Measurements from ENCODE around the gene ADK.

Gene ADK

DNA sequence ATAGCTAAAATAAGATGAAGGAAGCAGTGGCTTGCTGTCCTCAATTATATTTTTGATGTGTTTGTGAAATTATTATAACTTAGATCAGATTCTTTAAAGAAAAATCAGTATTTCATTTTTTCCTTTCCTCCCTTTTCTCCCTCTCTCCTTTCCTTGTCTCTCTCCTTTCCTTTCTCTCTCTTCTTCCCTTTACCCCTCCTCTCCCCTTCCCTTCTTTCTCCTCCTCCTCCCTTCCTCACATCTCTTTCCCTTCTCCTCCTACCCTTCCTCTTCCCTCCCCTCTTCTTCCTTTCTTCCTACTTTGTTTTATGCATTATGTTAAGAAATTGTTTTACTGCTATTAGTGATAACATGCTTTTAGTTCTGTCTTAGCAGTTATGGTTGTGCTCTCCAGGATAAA is 171.5 kb downstream of the ADK start:
- peaks cover 7% of the 10 kb centered on the region; the same call in 1 of the 2 replicates for H3K9me3 ChIP-seq (ENCODE audit: insufficient read depth, low read depth, low read length)
- no peaks in the 10 kb centered on the region for H3F3A ChIP-seq (ENCODE audit: low read depth)
- no peaks in the 10 kb centered on the region for H3K4me1 ChIP-seq (ENCODE audit: insufficient read depth, low read length, poor library complexity, severe bottlenecking)
- no peak overlapping the region for H3K4me2 ChIP-seq (ENCODE audit: low read depth, low read length, poor library complexity, severe bottlenecking)
- no peak overlapping the region for H3K4me3 ChIP-seq (ENCODE audit: low read length, poor library complexity, severe bottlenecking)
- no peak for TF ChIP-seq EZH2phosphoT487 (IDR thresholded peaks at IDR 0.05; ENCODE audit: borderline replicate concordance)
- TF ChIP-seq, protein P1, sequence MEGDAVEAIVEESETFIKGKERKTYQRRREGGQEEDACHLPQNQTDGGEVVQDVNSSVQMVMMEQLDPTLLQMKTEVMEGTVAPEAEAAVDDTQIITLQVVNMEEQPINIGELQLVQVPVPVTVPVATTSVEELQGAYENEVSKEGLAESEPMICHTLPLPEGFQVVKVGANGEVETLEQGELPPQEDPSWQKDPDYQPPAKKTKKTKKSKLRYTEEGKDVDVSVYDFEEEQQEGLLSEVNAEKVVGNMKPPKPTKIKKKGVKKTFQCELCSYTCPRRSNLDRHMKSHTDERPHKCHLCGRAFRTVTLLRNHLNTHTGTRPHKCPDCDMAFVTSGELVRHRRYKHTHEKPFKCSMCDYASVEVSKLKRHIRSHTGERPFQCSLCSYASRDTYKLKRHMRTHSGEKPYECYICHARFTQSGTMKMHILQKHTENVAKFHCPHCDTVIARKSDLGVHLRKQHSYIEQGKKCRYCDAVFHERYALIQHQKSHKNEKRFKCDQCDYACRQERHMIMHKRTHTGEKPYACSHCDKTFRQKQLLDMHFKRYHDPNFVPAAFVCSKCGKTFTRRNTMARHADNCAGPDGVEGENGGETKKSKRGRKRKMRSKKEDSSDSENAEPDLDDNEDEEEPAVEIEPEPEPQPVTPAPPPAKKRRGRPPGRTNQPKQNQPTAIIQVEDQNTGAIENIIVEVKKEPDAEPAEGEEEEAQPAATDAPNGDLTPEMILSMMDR (conservative IDR thresholded peaks at IDR 0.05; ENCODE audit: low read length), result no peak
- H3K27me3 ChIP-seq (ENCODE audit: insufficient read depth, low read length, poor library complexity, severe bottlenecking), result no peaks in the 10 kb centered on the region
- H3K79me2 ChIP-seq (ENCODE audit: insufficient read depth, low read length), result peaks cover 4% of the 10 kb centered on the region; the same call in 1 of the 2 replicates
- H3K9ac ChIP-seq (ENCODE audit: low read depth, low read length, poor library complexity, severe bottlenecking), result no peak overlapping the region
- no peaks in the 10 kb centered on the region for H4K20me1 ChIP-seq (ENCODE audit: insufficient read depth, low read length, poor library complexity, severe bottlenecking)
- H3K9me2 ChIP-seq (replicated peaks; ENCODE audit: low read depth, low read length), result no peaks in the 10 kb centered on the region
- no peak overlapping the region for H2AFZ ChIP-seq (ENCODE audit: low read length)
- H3K36me3 ChIP-seq (ENCODE audit: insufficient read depth, low read length), result 0 out of 2 replicates have a peak, but pooled peaks cover 8% of the 10 kb centered on the region

DNA sequence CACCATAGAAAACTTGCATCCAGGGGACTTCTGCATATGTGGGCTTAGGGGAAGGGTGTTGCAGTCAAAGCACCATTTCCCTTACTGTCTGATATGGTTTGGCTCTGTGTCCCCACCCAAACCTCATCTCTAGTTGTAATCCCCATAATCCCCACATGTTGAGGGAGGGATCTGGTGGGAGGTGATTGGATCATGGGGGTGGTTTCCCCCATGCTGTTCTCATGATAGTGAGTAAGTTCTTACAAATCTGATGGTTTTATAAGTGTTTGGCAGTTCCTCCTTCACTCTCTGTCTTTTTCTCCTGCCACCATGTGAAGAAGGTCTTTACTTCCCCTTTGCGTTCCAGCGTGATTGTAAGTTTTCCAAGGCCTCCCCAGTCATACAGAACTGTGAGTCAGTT is 177.4 kb downstream of the ADK start:
- H3K4me1 ChIP-seq (ENCODE audit: insufficient read depth, low read length, poor library complexity, severe bottlenecking), result no peaks in the 10 kb centered on the region
- peaks cover 7% of the 10 kb centered on the region; the same call in 1 of the 2 replicates for H3K36me3 ChIP-seq (ENCODE audit: insufficient read depth, low read length)
- H4K20me1 ChIP-seq (ENCODE audit: insufficient read depth, low read length, poor library complexity, severe bottlenecking), result no peaks in the 10 kb centered on the region
- TF ChIP-seq EZH2phosphoT487 (IDR thresholded peaks at IDR 0.05; ENCODE audit: borderline replicate concordance), result no peak
- TF ChIP-seq, protein P1 (conservative IDR thresholded peaks at IDR 0.05; ENCODE audit: low read length), result no peak
- H3K9me2 ChIP-seq (replicated peaks; ENCODE audit: low read depth, low read length), result no peaks in the 10 kb centered on the region
- H3K9me3 ChIP-seq (ENCODE audit: insufficient read depth, low read depth, low read length), result no peaks in the 10 kb centered on the region
- no peaks in the 10 kb centered on the region for H3F3A ChIP-seq (ENCODE audit: low read depth)
- H3K79me2 ChIP-seq (ENCODE audit: insufficient read depth, low read length), result peaks cover 4% of the 10 kb centered on the region; the same call in 1 of the 2 replicates
- no peak overlapping the region for H3K4me3 ChIP-seq (ENCODE audit: low read length, poor library complexity, severe bottlenecking)
- H3K9ac ChIP-seq (ENCODE audit: low read depth, low read length, poor library complexity, severe bottlenecking), result no peak overlapping the region
- no peak overlapping the region for H3K4me2 ChIP-seq (ENCODE audit: low read depth, low read length, poor library complexity, severe bottlenecking)
- no peak overlapping the region for H2AFZ ChIP-seq (ENCODE audit: low read length)
- no peaks in the 10 kb centered on the region for H3K27me3 ChIP-seq (ENCODE audit: insufficient read depth, low read length, poor library complexity, severe bottlenecking)

DNA sequence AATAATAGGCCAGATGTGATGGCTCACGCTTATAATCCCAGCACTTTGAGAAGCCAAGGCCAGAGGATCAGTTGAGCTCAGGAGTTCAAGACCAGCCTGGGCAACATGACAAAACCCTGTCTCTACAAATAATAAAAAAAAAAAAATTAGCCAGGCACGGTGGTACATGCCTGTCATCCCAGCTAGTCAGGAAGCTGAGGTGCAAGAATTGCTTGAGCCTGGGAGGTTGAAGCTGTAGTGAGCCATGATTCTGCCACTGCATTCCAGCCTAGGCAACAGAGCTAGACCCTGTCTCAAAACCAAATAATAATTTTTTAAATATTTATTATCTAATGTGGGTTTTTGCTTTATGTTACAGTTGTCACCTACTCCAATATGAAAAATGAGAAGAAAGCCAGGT is 178.9 kb downstream of the ADK start:
- TF ChIP-seq, protein P1 (conservative IDR thresholded peaks at IDR 0.05; ENCODE audit: low read length), result no peak
- TF ChIP-seq EZH2phosphoT487 (IDR thresholded peaks at IDR 0.05; ENCODE audit: borderline replicate concordance), result no peak
- Histone ChIP-seq H3K4me2 (ENCODE audit: low read depth, low read length, poor library complexity, severe bottlenecking) (no peak overlapping the region), H3K9ac (ENCODE audit: low read depth, low read length, poor library complexity, severe bottlenecking) (no peak overlapping the region), H3F3A (ENCODE audit: low read depth) (no peaks in the 10 kb centered on the region), H2AFZ (ENCODE audit: low read length) (no peak overlapping the region), H3K4me1 (ENCODE audit: insufficient read depth, low read length, poor library complexity, severe bottlenecking) (no peaks in the 10 kb centered on the region), H3K79me2 (ENCODE audit: insufficient read depth, low read length) (peaks cover 4% of the 10 kb centered on the region; the same call in 1 of the 2 replicates), H3K36me3 (ENCODE audit: insufficient read depth, low read length) (peaks cover 7% of the 10 kb centered on the region; the same call in 1 of the 2 replicates), H3K9me2 (replicated peaks; ENCODE audit: low read depth, low read length) (no peaks in the 10 kb centered on the region), H3K4me3 (ENCODE audit: low read length, poor library complexity, severe bottlenecking) (no peak overlapping the region), H4K20me1 (ENCODE audit: insufficient read depth, low read length, poor library complexity, severe bottlenecking) (no peaks in the 10 kb centered on the region), H3K9me3 (ENCODE audit: insufficient read depth, low read depth, low read length) (0 out of 2 replicates have a peak, but pooled peaks cover 3% of the 10 kb centered on the region), H3K27me3 (ENCODE audit: insufficient read depth, low read length, poor library complexity, severe bottlenecking) (no peaks in the 10 kb centered on the region)

All from Loucy (cell line).